H1 (cell line): ENCODE measurements around the gene ABCC2. TPM values are rescaled to one million over a fixed set of nuclear protein-coding genes. Genes with fewer than 3 reads are reported as not detected.

Experiments
- CTCF ChIA-PET: fragments of 300-600 bp; sonication (Branson Sonifier 250); formaldehyde crosslinking; loops from one replicate; lab custom pipeline; 2021; ENCODE audit not compliant: partially characterized antibody; lab: Charles Lee
- POLR2A ChIA-PET: fragments of 300-600 bp; sonication (Branson Sonifier 250); formaldehyde crosslinking; loops from one replicate; lab custom pipeline; 2021; ENCODE audit warnings: inconsistent platforms; ENCODE audit not compliant: partially characterized antibody; lab: Charles Lee
- DNase-seq, 2 experiments: peaks; one replicate each; pipeline versions ENCODE4 v3.0.0 to v3.0.0-alpha.2; 2010 to 2022; ENCODE audit warnings: low spot score in 2 of 2, low read depth in 1 of 2, mixed read lengths in 1 of 2
- FAIRE-seq: peaks from 2 replicates; lab custom pipeline; 2011; peaks lifted over from hg19 to GRCh38; lab: Jason Lieb, UNC
- H2AFZ ChIP-seq: 2 replicates; pipeline ENCODE4 v1.8.1; 2012; ENCODE audit warnings: low read length, inconsistent platforms
- H2AK5ac ChIP-seq: 2 replicates; pipeline ENCODE4 v1.6.1; 2013; ENCODE audit warnings: low read depth, low read length
- H2BK120ac ChIP-seq: replicated peaks from 2 replicates; pipeline ENCODE3; 2013; ENCODE audit warnings: low read depth, low read length, inconsistent platforms
- H2BK12ac ChIP-seq: 2 replicates; pipeline ENCODE4 v1.6.1; 2013; ENCODE audit warnings: low read depth, low read length
- H2BK15ac ChIP-seq: 2 replicates; pipeline ENCODE4 v1.6.1; 2013; ENCODE audit warnings: low read length
- H2BK20ac ChIP-seq: 2 replicates; pipeline ENCODE4 v1.6.1; 2013; ENCODE audit warnings: low read length
- H2BK5ac ChIP-seq: 2 replicates; pipeline ENCODE4 v1.6.1; 2013; ENCODE audit warnings: low read depth, low read length
- H3K14ac ChIP-seq: 2 replicates; pipeline ENCODE4 v1.6.1; 2013; ENCODE audit warnings: inconsistent platforms; ENCODE audit not compliant: insufficient read length
- H3K18ac ChIP-seq: 2 replicates; pipeline ENCODE4 v1.6.1; 2013; ENCODE audit warnings: low read length; ENCODE audit errors: extremely low read depth
- H3K23ac ChIP-seq: 2 replicates; pipeline ENCODE4 v1.6.1; 2013; ENCODE audit warnings: inconsistent platforms; ENCODE audit not compliant: insufficient read length
- H3K23me2 ChIP-seq: 2 replicates; pipeline ENCODE4 v1.6.1; 2013; ENCODE audit warnings: low read depth, low read length
- H3K27ac ChIP-seq: 2 replicates; pipeline ENCODE4 v1.6.1; 2011; ENCODE audit warnings: low read depth, low read length, inconsistent platforms
- H3K27me3 ChIP-seq, 4 experiments: replicated peaks in 1 of 4; 1 replicate in 1 of 4; 2 replicates in 3 of 4; pipeline versions ENCODE4 v1.6.1 to v1.8.1; 2011 to 2013; ENCODE audit warnings: low read length in 3 of 4, mild to moderate bottlenecking in 3 of 4, inconsistent platforms in 2 of 4, mixed read lengths in 2 of 4, moderate library complexity in 1 of 4; ENCODE audit not compliant: control insufficient read depth in 3 of 4, insufficient read depth in 3 of 4; ENCODE audit errors: extremely low read depth in 1 of 4
- H3K36me3 ChIP-seq, 4 experiments: 2 replicates each; pipeline versions ENCODE4 v1.6.1 to v1.8.1; 2011 to 2013; ENCODE audit warnings: mild to moderate bottlenecking in 4 of 4, low read length in 3 of 4, moderate library complexity in 2 of 4, control low read depth in 1 of 4, inconsistent platforms in 1 of 4; ENCODE audit not compliant: insufficient read depth in 4 of 4, control insufficient read depth in 2 of 4
- H3K4ac ChIP-seq: replicated peaks from 2 replicates; pipeline ENCODE3; 2013; ENCODE audit warnings: low read length, low read depth, mixed read lengths, inconsistent platforms; ENCODE audit not compliant: insufficient read length
- H3K4me1 ChIP-seq, 4 experiments: replicated peaks in 1 of 4; 1 replicate in 1 of 4; 2 replicates in 3 of 4; pipeline versions ENCODE4 v1.6.1 to v1.8.1; 2011 to 2013; ENCODE audit warnings: low read length in 3 of 4, inconsistent platforms in 2 of 4, mixed read lengths in 1 of 4; ENCODE audit not compliant: insufficient read depth in 4 of 4, control insufficient read depth in 3 of 4
- H3K4me2 ChIP-seq, 2 experiments: 2 replicates each; pipeline versions ENCODE4 v1.6.1 to v1.8.1; 2011 to 2013; ENCODE audit warnings: low read depth in 2 of 2, low read length in 2 of 2, control low read depth in 1 of 2, inconsistent platforms in 1 of 2, mild to moderate bottlenecking in 1 of 2; ENCODE audit not compliant: insufficient read depth in 1 of 2
- H3K4me3 ChIP-seq, 4 experiments: fragments of 200-600, 300-600 bp in 1 of 4; sonication (generic), shearing (Covaris generic), sonication (Bioruptor Twin) in 1 of 4; 2 replicates each; pipeline versions ENCODE4 v1.5.1 to v1.8.1; 2011 to 2016; ENCODE audit warnings: low read length in 4 of 4, low read depth in 3 of 4, control low read depth in 2 of 4, inconsistent platforms in 2 of 4, mild to moderate bottlenecking in 2 of 4, mixed read lengths in 1 of 4, moderate library complexity in 1 of 4; ENCODE audit not compliant: insufficient read depth in 2 of 4; ENCODE audit errors: extremely low read depth in 1 of 4
- H3K56ac ChIP-seq: replicated peaks from 2 replicates; pipeline ENCODE3; 2013; ENCODE audit warnings: low read depth, mild to moderate bottlenecking, mixed read lengths, low read length, inconsistent platforms; ENCODE audit not compliant: insufficient read length
- H3K79me1 ChIP-seq: 2 replicates; pipeline ENCODE4 v1.6.1; 2013; ENCODE audit warnings: low read depth, low read length, control low read depth
- H3K79me2 ChIP-seq, 2 experiments: 2 replicates each; pipeline versions ENCODE4 v1.6.1 to v1.8.1; 2012 to 2013; ENCODE audit warnings: low read length in 2 of 2, mild to moderate bottlenecking in 2 of 2, inconsistent platforms in 1 of 2; ENCODE audit not compliant: insufficient read depth in 2 of 2, control insufficient read depth in 1 of 2
- H3K9ac ChIP-seq, 4 experiments: replicated peaks in 1 of 4; 1 replicate in 1 of 4; 2 replicates in 3 of 4; pipeline versions ENCODE4 v1.6.1 to v1.8.1; 2011 to 2013; ENCODE audit warnings: low read depth in 3 of 4, low read length in 3 of 4, control low read depth in 2 of 4, mild to moderate bottlenecking in 2 of 4, moderate library complexity in 2 of 4, inconsistent platforms in 1 of 4; ENCODE audit errors: extremely low read depth in 1 of 4
- H3K9me3 ChIP-seq, 2 experiments: 2 replicates each; pipeline versions ENCODE4 v1.6.1 to v1.8.1; 2012 to 2013; ENCODE audit warnings: mild to moderate bottlenecking in 2 of 2, moderate library complexity in 2 of 2, control low read depth in 1 of 2, inconsistent platforms in 1 of 2, low read depth in 1 of 2, low read length in 1 of 2, mixed read lengths in 1 of 2; ENCODE audit not compliant: insufficient read depth in 2 of 2
- H4K20me1 ChIP-seq, 2 experiments: replicated peaks in 1 of 2; 2 replicates each; pipeline versions ENCODE3 to v1.8.1; 2011 to 2013; ENCODE audit warnings: inconsistent platforms in 2 of 2, low read length in 2 of 2, mild to moderate bottlenecking in 1 of 2; ENCODE audit not compliant: insufficient read depth in 2 of 2, control insufficient read depth in 1 of 2
- H4K5ac ChIP-seq: 2 replicates; pipeline ENCODE4 v1.6.1; 2013; ENCODE audit warnings: low read length, low read depth, mixed read lengths, inconsistent platforms; ENCODE audit not compliant: insufficient read length
- H4K8ac ChIP-seq: 2 replicates; pipeline ENCODE4 v1.8.0; 2013; ENCODE audit warnings: mild to moderate bottlenecking, moderate library complexity, low read length, inconsistent platforms; ENCODE audit not compliant: insufficient read depth; ENCODE audit errors: extremely low read depth
- H4K91ac ChIP-seq: replicated peaks from 2 replicates; pipeline ENCODE3; 2013; ENCODE audit warnings: low read length, mixed read lengths, inconsistent platforms; ENCODE audit not compliant: insufficient read length
- ATF2 ChIP-seq: IDR thresholded peaks from 2 replicates; pipeline ENCODE4 v1.6.1; 2012; ENCODE audit warnings: low read length, inconsistent platforms
- BRCA1 ChIP-seq: IDR thresholded peaks from 2 replicates; pipeline ENCODE4 v1.6.1; 2012; ENCODE audit warnings: low read depth, low read length, improper control_type of control experiment
- CEBPB ChIP-seq: IDR thresholded peaks from 2 replicates; pipeline ENCODE4 v1.6.1; 2012; ENCODE audit warnings: low read depth, low read length
- JUN ChIP-seq: IDR thresholded peaks from 2 replicates; pipeline ENCODE4 v1.6.1; 2011; ENCODE audit warnings: low read depth, mild to moderate bottlenecking, improper control_type of control experiment, low read length
- KDM1A ChIP-seq: fragments of 200-600, 300-600 bp; sonication (generic); IDR thresholded peaks from 2 replicates; pipeline ENCODE4 v1.7.1; 2016; ENCODE audit warnings: mild to moderate bottlenecking, low read length, borderline replicate concordance
- MAFK ChIP-seq: IDR thresholded peaks from 2 replicates; pipeline ENCODE4 v1.6.1; 2012; ENCODE audit warnings: low read depth, mild to moderate bottlenecking, improper control_type of control experiment, low read length
- PHF8 ChIP-seq: fragments of 200-600 bp; sonication (generic); conservative IDR thresholded peaks from 2 replicates; pipeline ENCODE4 v1.7.1; 2012; ENCODE audit warnings: low read depth, mild to moderate bottlenecking, inconsistent platforms, low read length, moderate library complexity
- POLR2A ChIP-seq, 2 experiments: IDR thresholded peaks; 1 replicate in 1 of 2; 2 replicates in 1 of 2; pipeline ENCODE4 v1.6.1; 2011; ENCODE audit warnings: low read depth in 2 of 2, low read length in 2 of 2, mild to moderate bottlenecking in 2 of 2; ENCODE audit errors: control extremely low read depth in 1 of 2
- RAD21 ChIP-seq, 2 experiments: IDR thresholded peaks in 1 of 2; conservative IDR thresholded peaks in 1 of 2; 2 replicates each; pipeline ENCODE4 v1.6.1; 2011; ENCODE audit warnings: low read depth in 2 of 2, low read length in 2 of 2, improper control_type of control experiment in 1 of 2, inconsistent platforms in 1 of 2, mild to moderate bottlenecking in 1 of 2, moderate library complexity in 1 of 2
- SP2 ChIP-seq: IDR thresholded peaks from 2 replicates; pipeline ENCODE4 v1.6.1; 2012; ENCODE audit warnings: mild to moderate bottlenecking, low read length, inconsistent platforms
- TAF7 ChIP-seq: optimal IDR thresholded peaks from 2 replicates; pipeline ENCODE3; 2011; ENCODE audit warnings: low read depth, mild to moderate bottlenecking, inconsistent platforms, low read length, moderate library complexity, borderline replicate concordance
- WGBS, 2 experiments: shearing (Covaris generic) in 1 of 2; methylation state at CpG; one replicate each; pipeline versions ENCODE4 v1.1.6 to v1.1.7; 2013 to 2015; ENCODE audit warnings: low lambda C conversion rate in 2 of 2, mixed read lengths in 2 of 2, inconsistent platforms in 1 of 2, low coverage in 1 of 2, missing lambda C conversion rate in 1 of 2; ENCODE audit not compliant: insufficient replicate concordance in 2 of 2, insufficient coverage in 1 of 2, insufficient read length in 1 of 2; ENCODE audit errors: extremely low coverage in 1 of 2, missing lambda C conversion rate in 1 of 2; 5-methylcytosine and 5-hydroxymethylcytosine counted together
- polyA plus RNA-seq, 7 experiments: library from polyadenylated mRNA; depleted of rRNA in 3 of 7; stranded (reverse) in 5 of 7; unstranded in 2 of 7; fragments of >200 nt in 5 of 7; fragments of 200-250 nt in 2 of 7; gene quantifications; 1 replicate in 5 of 7; 2 replicates in 1 of 7; 4 replicates in 1 of 7; pipeline versions ENCODE4 v1.2.1 to v1.2.3, GENCODE V29; 2011 to 2013; ENCODE audit warnings: missing spikeins in 2 of 7, mixed read lengths in 2 of 7
- total RNA-seq: library from RNA; stranded (reverse); fragmentation: NEBNext Ultra II Directional; extraction: Animal tissue kit (Norgen Biotek cat#: 25700); gene quantifications from 2 replicates; pipeline ENCODE4 v1.2.1, GENCODE V29; 2021

ABCC2 gene
- total and polyA plus RNA-seq, 2 of the 8 experiments (the other 6 are each of a cell fraction or from before 2014, with no cell fraction given) = 0.74 to 1.1 TPM

GRCh38 chr10:99784016-99784726, 1.7 kb downstream of the ABCC2 start:
- no peak overlapping the region for H2BK20ac ChIP-seq
- no peak overlapping the region for H2AK5ac ChIP-seq
- WGBS, 2 experiments = 82 to 100% methylated on average over 1 to 7 of the region's 7 CpGs
- H4K91ac ChIP-seq = no peak overlapping the region
- H3K9me3 ChIP-seq = no peaks in the 10 kb centered on the region
- no peak overlapping the region for H2BK12ac ChIP-seq
- H2BK5ac ChIP-seq = no peak overlapping the region
- H4K20me1 ChIP-seq = no peaks in the 10 kb centered on the region
- no peak overlapping the region for H3K4me3 ChIP-seq
- no peak overlapping the region for H2BK120ac ChIP-seq
- POLR2A ChIA-PET = interaction anchor here (1.0 kb wide), 1 partner anchor 15 kb away, joined by 3 read pairs; no protein-coding TSS in a partner anchor
- TF ChIP-seq TAF7 = no peak
- TF ChIP-seq KDM1A = no peak
- no peak for TF ChIP-seq POLR2A (IDR thresholded peaks at IDR 0.05; ENCODE audit: control extremely low read depth in 1 of 2, low read depth in 2 of 2, low read length in 2 of 2)
- no peak for TF ChIP-seq PHF8
- no peak for TF ChIP-seq MAFK
- TF ChIP-seq CEBPB = no peak
- no peak for TF ChIP-seq ATF2
- TF ChIP-seq SP2 = no peak
- TF ChIP-seq RAD21 (IDR thresholded peaks at IDR 0.05 in 1 of 2, conservative IDR thresholded peaks at IDR 0.05 in 1 of 2; ENCODE audit: low read depth in 2 of 2, low read length in 2 of 2) = no peak
- no peak for TF ChIP-seq BRCA1
- no peak for TF ChIP-seq JUN
- TF ChIP-seq, all 59 proteins: peak for 0
- no peak overlapping the region for H3K9ac ChIP-seq
- H3K23me2 ChIP-seq = no peaks in the 10 kb centered on the region
- no peaks in the 10 kb centered on the region for H3K36me3 ChIP-seq
- no peaks in the 10 kb centered on the region for H3K79me2 ChIP-seq
- CTCF ChIA-PET = interaction anchor here (1.1 kb wide), 1 partner anchor 10 kb away, joined by 4 read pairs; no protein-coding TSS in a partner anchor
- H3K27ac ChIP-seq = no peak overlapping the region
- no peak overlapping the region for H3K14ac ChIP-seq
- H3K4ac ChIP-seq = no peak overlapping the region
- no peak overlapping the region for H2BK15ac ChIP-seq
- no peak overlapping the region for H3K4me2 ChIP-seq
- no peaks in the 10 kb centered on the region for H3K79me1 ChIP-seq
- H4K8ac ChIP-seq = no peak overlapping the region
- no peak overlapping the region for H2AFZ ChIP-seq
- H3K27me3 ChIP-seq = no peaks in the 10 kb centered on the region; a peak in 1 of 7 replicates
- DNase-seq (no peak), FAIRE-seq (no peak)
- no peak overlapping the region for H3K56ac ChIP-seq
- no peak overlapping the region for H3K18ac ChIP-seq
- H3K4me1 ChIP-seq = peaks cover 0 to 12% (median 5%) of the 10 kb centered on the region in 4 experiments; a peak in 5 of 7 replicates
- H4K5ac ChIP-seq = no peak overlapping the region
- no peak overlapping the region for H3K23ac ChIP-seq
